HEK293 (cell line): ENCODE results near the gene CELF4.

Experiments
- CTCF ChIA-PET: fragments of 350-600 bp; formaldehyde crosslinking; extraction: SDS; loops from one replicate; lab custom pipeline; 2021; ENCODE audit warnings: antibody characterized with exemption; lab: Yijun Ruan, JAX
- POLR2A ChIA-PET: fragments of 300-600 bp; formaldehyde crosslinking; extraction: SDS; loops from one replicate; lab custom pipeline; 2020; ENCODE audit warnings: antibody characterized with exemption, inconsistent platforms; lab: Yijun Ruan, JAX
- H3K27ac ChIP-seq: fragments of 200-500 bp; sonication (Bioruptor generic); 2 replicates; pipeline ENCODE4 v1.5.1; 2014; ENCODE audit warnings: low read depth, low read length, control low read depth, inconsistent platforms; ENCODE audit errors: extremely low read depth
- H3K36me3 ChIP-seq, 2 experiments: fragments of 200-500 bp in 1 of 2; sonication (Bioruptor generic) in 1 of 2; 1 replicate in 1 of 2; 2 replicates in 1 of 2; pipeline ENCODE4 v1.5.1; 2014 to 2017; ENCODE audit warnings: inconsistent platforms in 2 of 2, low read length in 2 of 2; ENCODE audit not compliant: control insufficient read depth in 2 of 2, insufficient read depth in 1 of 2
- H3K4me1 ChIP-seq: fragments of 200-500 bp; sonication (Bioruptor generic); 2 replicates; pipeline ENCODE4 v1.5.1; 2014; ENCODE audit warnings: mild to moderate bottlenecking, low read length, inconsistent platforms; ENCODE audit not compliant: control insufficient read depth, insufficient read depth
- H3K4me3 ChIP-seq: 2 replicates; pipeline ENCODE4 v1.5.1; 2011; ENCODE audit warnings: low read depth, mild to moderate bottlenecking, control low read depth, low read length, moderate library complexity
- H3K9me3 ChIP-seq: fragments of 200-500 bp; sonication (Bioruptor generic); 2 replicates; pipeline ENCODE4 v1.5.1; 2014; ENCODE audit warnings: low read depth, low read length, inconsistent platforms; ENCODE audit not compliant: control insufficient read depth, insufficient read depth
- BCL11B ChIP-seq: fragments of 450-650 bp; formaldehyde crosslinking; IDR thresholded peaks from 2 replicates; pipeline ENCODE4 v1.5.1; 2016; ENCODE audit warnings: low read depth, missing biosample characterization, missing genetic modification characterization
- HOXA7 ChIP-seq: sonication (generic); formaldehyde crosslinking; IDR thresholded peaks from 2 replicates; pipeline ENCODE4 v1.8.1; 2022; ENCODE audit warnings: missing genetic modification reagents, borderline replicate concordance
- SCRT2 ChIP-seq: fragments of 450-650 bp; formaldehyde crosslinking; IDR thresholded peaks from 2 replicates; pipeline ENCODE4 v1.5.1; 2016; ENCODE audit warnings: missing biosample characterization, missing genetic modification characterization
- SETDB1 ChIP-seq: IDR thresholded peaks from one replicate; pipeline ENCODE4 v1.6.1; 2017; ENCODE audit warnings: mild to moderate bottlenecking, low read length, moderate library complexity, mixed read lengths; ENCODE audit not compliant: insufficient read length
- WT1 ChIP-seq: fragments of 450-650 bp; formaldehyde crosslinking; IDR thresholded peaks from 2 replicates; pipeline ENCODE4 v1.5.1; 2016; ENCODE audit warnings: missing biosample characterization, missing genetic modification characterization
- ZBTB48 ChIP-seq: fragments of 450-650 bp; formaldehyde crosslinking; IDR thresholded peaks from 2 replicates; pipeline ENCODE4 v1.5.1; 2016; ENCODE audit warnings: missing biosample characterization, missing genetic modification characterization
- ZFP3 ChIP-seq: fragments of 450-650 bp; formaldehyde crosslinking; IDR thresholded peaks from 2 replicates; pipeline ENCODE4 v1.5.1; 2016; ENCODE audit warnings: low read depth, missing biosample characterization, missing genetic modification characterization
- ZNF175 ChIP-seq: fragments of 450-650 bp; formaldehyde crosslinking; IDR thresholded peaks from 2 replicates; pipeline ENCODE4 v1.5.1; 2016; ENCODE audit warnings: missing biosample characterization, missing genetic modification characterization
- ZNF2 ChIP-seq: fragments of 450-650 bp; formaldehyde crosslinking; IDR thresholded peaks from 2 replicates; pipeline ENCODE4 v1.5.1; 2016; ENCODE audit warnings: missing biosample characterization, missing genetic modification characterization
- ZNF324 ChIP-seq: fragments of 450-650 bp; formaldehyde crosslinking; IDR thresholded peaks from 2 replicates; pipeline ENCODE4 v1.5.1; 2016; ENCODE audit warnings: missing biosample characterization, missing genetic modification characterization
- ZNF423 ChIP-seq: fragments of 450-650 bp; formaldehyde crosslinking; IDR thresholded peaks from 2 replicates; pipeline ENCODE4 v1.5.1; 2016; ENCODE audit warnings: missing biosample characterization, missing genetic modification characterization
- ZNF501 ChIP-seq: fragments of 450-650 bp; formaldehyde crosslinking; IDR thresholded peaks from 2 replicates; pipeline ENCODE4 v1.5.1; 2016; ENCODE audit warnings: missing biosample characterization, missing genetic modification characterization
- ZNF558 ChIP-seq: fragments of 450-650 bp; formaldehyde crosslinking; IDR thresholded peaks from 2 replicates; pipeline ENCODE4 v1.5.1; 2016; ENCODE audit warnings: missing biosample characterization, missing genetic modification characterization
- ZNF629 ChIP-seq: fragments of 450-650 bp; formaldehyde crosslinking; IDR thresholded peaks from 2 replicates; pipeline ENCODE4 v1.5.1; 2017; ENCODE audit warnings: missing biosample characterization, missing genetic modification characterization
- ZNF660 ChIP-seq: fragments of 450-650 bp; IDR thresholded peaks from 2 replicates; pipeline ENCODE4 v1.5.1; 2018; ENCODE audit warnings: missing biosample characterization, mild to moderate bottlenecking, missing genetic modification characterization
- ZNF701 ChIP-seq: fragments of 450-650 bp; formaldehyde crosslinking; IDR thresholded peaks from 2 replicates; pipeline ENCODE4 v1.5.1; 2016; ENCODE audit warnings: missing biosample characterization, missing genetic modification characterization
- ZNF707 ChIP-seq: fragments of 450-650 bp; formaldehyde crosslinking; IDR thresholded peaks from 2 replicates; pipeline ENCODE4 v1.5.1; 2016; ENCODE audit warnings: missing biosample characterization, missing genetic modification characterization
- ZNF776 ChIP-seq: fragments of 450-650 bp; formaldehyde crosslinking; IDR thresholded peaks from 2 replicates; pipeline ENCODE4 v1.5.0; 2017; ENCODE audit warnings: missing biosample characterization, missing genetic modification characterization, borderline replicate concordance
- TF ChIP-seq, protein P1 (sequence below): fragments of 450-650 bp; formaldehyde crosslinking; optimal IDR thresholded peaks from 2 replicates; pipeline ENCODE3; 2016; ENCODE audit warnings: missing biosample characterization, mild to moderate bottlenecking, missing genetic modification characterization
- TF ChIP-seq, protein P2 (sequence below): fragments of 450-650 bp; formaldehyde crosslinking; IDR thresholded peaks from 2 replicates; pipeline ENCODE4 v1.5.1; 2016; ENCODE audit warnings: missing biosample characterization, missing genetic modification characterization
- TF ChIP-seq, protein P3 (sequence below): fragments of 450-650 bp; formaldehyde crosslinking; IDR thresholded peaks from 2 replicates; pipeline ENCODE4; 2016; ENCODE audit warnings: missing biosample characterization, missing genetic modification characterization
- TF ChIP-seq, protein P4 (sequence below): IDR thresholded peaks from 2 replicates; pipeline ENCODE4 v1.6.1; 2011; ENCODE audit warnings: mild to moderate bottlenecking, low read depth, low read length, borderline replicate concordance
- TF ChIP-seq, protein P5 (sequence below): fragments of 450-650 bp; formaldehyde crosslinking; conservative IDR thresholded peaks from 2 replicates; pipeline ENCODE4 v1.5.1; 2016; ENCODE audit warnings: low read depth, missing biosample characterization, missing genetic modification characterization
- TF ChIP-seq, protein P6 (sequence below): fragments of 450-650 bp; formaldehyde crosslinking; IDR thresholded peaks from 2 replicates; pipeline ENCODE4 v1.5.1; 2017; ENCODE audit warnings: missing biosample characterization, missing genetic modification characterization

The CELF4 gene

DNA sequence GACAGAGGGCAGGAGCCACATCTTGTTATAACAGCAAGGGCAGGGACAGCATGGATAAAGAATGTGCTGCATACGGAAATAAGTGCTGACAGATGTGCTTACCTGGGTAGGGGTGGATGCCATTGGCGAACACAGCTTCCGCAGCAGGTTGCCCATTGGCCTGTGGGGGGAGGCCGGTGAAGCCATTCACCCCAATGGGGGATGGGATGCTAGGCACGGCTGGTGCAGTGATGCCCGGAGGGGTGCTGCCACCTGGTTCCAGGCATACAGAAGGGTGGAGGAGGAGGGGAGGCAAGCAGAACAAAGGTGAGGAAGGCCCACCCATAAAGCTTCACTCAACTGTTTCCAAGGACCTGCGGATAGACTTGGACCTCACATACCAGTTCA lies 294.9 kb downstream of the CELF4 start (continued):
- TF ChIP-seq ZNF423 (tag by site-specific recombination) (no peak), ZNF558 (tag by site-specific recombination) (no peak), ZNF175 (tag by site-specific recombination) (no peak)

DNA sequence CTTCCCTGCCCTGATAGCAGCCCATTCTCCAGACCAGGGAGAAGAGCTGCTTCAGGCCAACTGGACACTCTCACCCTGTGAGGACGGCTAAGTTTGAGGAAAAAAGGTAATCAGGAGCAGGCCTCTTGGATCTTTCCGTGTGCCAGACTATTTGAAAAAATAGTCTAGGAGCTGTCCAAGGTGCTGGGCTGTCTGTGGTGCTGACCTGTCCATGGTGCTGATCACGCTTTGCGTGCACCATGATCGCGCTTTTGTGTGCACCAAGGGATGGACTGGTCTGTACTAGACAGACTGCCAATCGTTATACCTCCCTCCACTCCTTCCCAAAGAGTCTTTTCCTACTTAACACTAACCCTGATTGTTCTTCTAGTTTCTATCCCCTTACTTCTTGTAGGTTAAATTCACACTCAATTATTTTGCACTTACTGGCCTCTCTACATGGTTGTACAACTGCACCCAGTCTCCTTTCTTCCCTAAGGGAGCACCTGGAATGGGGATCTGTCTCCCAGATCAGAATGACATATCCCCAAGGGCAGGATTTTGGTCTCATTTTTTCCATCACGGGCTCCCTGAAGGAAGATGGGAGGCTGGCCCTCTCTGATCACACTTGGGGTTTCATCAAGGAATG lies 295.4 kb downstream of the CELF4 start:
- H3K4me1 ChIP-seq, result no peaks in the 10 kb centered on the region
- H3K4me3 ChIP-seq, result no peak overlapping the region
- no peaks in the 10 kb centered on the region for H3K9me3 ChIP-seq
- POLR2A ChIA-PET, result no interaction called here
- CTCF ChIA-PET, result no interaction called here
- no peak overlapping the region for H3K27ac ChIP-seq
- H3K36me3 ChIP-seq, result no peaks in the 10 kb centered on the region
- no peak for TF ChIP-seq ZNF701 (tag by site-specific recombination)
- peak; percentile 54; the same call in 1 of the 2 replicates for TF ChIP-seq ZNF501 (tag by site-specific recombination)
- TF ChIP-seq, protein P1, sequence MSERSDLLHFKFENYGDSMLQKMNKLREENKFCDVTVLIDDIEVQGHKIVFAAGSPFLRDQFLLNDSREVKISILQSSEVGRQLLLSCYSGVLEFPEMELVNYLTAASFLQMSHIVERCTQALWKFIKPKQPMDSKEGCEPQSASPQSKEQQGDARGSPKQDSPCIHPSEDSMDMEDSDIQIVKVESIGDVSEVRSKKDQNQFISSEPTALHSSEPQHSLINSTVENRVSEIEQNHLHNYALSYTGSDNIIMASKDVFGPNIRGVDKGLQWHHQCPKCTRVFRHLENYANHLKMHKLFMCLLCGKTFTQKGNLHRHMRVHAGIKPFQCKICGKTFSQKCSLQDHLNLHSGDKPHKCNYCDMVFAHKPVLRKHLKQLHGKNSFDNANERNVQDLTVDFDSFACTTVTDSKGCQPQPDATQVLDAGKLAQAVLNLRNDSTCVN (tag by site-specific recombination), result peak; percentile 16
- no peak for TF ChIP-seq ZFP3 (tag by site-specific recombination)
- TF ChIP-seq, protein P2, sequence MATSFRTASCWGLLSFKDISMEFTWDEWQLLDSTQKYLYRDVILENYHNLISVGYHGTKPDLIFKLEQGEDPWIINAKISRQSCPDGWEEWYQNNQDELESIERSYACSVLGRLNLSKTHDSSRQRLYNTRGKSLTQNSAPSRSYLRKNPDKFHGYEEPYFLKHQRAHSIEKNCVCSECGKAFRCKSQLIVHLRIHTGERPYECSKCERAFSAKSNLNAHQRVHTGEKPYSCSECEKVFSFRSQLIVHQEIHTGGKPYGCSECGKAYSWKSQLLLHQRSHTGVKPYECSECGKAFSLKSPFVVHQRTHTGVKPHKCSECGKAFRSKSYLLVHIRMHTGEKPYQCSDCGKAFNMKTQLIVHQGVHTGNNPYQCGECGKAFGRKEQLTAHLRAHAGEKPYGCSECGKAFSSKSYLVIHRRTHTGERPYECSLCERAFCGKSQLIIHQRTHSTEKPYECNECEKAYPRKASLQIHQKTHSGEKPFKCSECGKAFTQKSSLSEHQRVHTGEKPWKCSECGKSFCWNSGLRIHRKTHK (tag by site-specific recombination), result no peak
- no peak for TF ChIP-seq SETDB1
- TF ChIP-seq, protein P3, sequence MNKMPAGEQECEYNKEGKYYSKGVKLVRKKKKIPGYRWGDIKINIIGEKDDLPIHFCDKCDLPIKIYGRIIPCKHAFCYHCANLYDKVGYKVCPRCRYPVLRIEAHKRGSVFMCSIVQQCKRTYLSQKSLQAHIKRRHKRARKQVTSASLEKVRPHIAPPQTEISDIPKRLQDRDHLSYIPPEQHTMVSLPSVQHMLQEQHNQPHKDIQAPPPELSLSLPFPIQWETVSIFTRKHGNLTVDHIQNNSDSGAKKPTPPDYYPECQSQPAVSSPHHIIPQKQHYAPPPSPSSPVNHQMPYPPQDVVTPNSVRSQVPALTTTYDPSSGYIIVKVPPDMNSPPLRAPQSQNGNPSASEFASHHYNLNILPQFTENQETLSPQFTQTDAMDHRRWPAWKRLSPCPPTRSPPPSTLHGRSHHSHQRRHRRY, result no peak
- no peak for TF ChIP-seq ZNF324
- TF ChIP-seq ZBTB48 (tag by site-specific recombination), result no peak
- TF ChIP-seq, protein P4, sequence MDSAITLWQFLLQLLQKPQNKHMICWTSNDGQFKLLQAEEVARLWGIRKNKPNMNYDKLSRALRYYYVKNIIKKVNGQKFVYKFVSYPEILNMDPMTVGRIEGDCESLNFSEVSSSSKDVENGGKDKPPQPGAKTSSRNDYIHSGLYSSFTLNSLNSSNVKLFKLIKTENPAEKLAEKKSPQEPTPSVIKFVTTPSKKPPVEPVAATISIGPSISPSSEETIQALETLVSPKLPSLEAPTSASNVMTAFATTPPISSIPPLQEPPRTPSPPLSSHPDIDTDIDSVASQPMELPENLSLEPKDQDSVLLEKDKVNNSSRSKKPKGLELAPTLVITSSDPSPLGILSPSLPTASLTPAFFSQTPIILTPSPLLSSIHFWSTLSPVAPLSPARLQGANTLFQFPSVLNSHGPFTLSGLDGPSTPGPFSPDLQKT, result no peak
- TF ChIP-seq ZNF776 (tag by site-specific recombination), result no peak
- TF ChIP-seq, protein P5, sequence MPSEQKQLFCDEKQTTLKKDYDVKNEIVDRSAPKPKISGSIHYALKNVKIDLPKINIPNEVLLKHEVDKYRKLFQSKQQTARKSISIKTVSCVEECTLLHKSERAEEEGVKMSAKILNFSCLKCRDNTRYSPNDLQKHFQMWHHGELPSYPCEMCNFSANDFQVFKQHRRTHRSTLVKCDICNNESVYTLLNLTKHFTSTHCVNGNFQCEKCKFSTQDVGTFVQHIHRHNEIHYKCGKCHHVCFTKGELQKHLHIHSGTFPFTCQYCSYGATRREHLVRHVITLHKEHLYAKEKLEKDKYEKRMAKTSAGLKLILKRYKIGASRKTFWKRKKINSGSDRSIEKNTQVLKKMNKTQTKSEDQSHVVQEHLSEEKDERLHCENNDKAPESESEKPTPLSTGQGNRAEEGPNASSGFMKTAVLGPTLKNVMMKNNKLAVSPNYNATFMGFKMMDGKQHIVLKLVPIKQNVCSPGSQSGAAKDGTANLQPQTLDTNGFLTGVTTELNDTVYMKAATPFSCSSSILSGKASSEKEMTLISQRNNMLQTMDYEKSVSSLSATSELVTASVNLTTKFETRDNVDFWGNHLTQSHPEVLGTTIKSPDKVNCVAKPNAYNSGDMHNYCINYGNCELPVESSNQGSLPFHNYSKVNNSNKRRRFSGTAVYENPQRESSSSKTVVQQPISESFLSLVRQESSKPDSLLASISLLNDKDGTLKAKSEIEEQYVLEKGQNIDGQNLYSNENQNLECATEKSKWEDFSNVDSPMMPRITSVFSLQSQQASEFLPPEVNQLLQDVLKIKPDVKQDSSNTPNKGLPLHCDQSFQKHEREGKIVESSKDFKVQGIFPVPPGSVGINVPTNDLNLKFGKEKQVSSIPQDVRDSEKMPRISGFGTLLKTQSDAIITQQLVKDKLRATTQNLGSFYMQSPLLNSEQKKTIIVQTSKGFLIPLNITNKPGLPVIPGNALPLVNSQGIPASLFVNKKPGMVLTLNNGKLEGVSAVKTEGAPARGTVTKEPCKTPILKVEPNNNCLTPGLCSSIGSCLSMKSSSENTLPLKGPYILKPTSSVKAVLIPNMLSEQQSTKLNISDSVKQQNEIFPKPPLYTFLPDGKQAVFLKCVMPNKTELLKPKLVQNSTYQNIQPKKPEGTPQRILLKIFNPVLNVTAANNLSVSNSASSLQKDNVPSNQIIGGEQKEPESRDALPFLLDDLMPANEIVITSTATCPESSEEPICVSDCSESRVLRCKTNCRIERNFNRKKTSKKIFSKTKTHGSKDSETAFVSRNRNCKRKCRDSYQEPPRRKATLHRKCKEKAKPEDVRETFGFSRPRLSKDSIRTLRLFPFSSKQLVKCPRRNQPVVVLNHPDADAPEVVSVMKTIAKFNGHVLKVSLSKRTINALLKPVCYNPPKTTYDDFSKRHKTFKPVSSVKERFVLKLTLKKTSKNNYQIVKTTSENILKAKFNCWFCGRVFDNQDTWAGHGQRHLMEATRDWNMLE (tag by site-specific recombination), result no peak
- TF ChIP-seq ZNF629 (tag by site-specific recombination), result no peak
- TF ChIP-seq ZNF660 (tag by site-specific recombination), result no peak
- TF ChIP-seq SCRT2 (tag by site-specific recombination), result no peak
- TF ChIP-seq, protein P6, sequence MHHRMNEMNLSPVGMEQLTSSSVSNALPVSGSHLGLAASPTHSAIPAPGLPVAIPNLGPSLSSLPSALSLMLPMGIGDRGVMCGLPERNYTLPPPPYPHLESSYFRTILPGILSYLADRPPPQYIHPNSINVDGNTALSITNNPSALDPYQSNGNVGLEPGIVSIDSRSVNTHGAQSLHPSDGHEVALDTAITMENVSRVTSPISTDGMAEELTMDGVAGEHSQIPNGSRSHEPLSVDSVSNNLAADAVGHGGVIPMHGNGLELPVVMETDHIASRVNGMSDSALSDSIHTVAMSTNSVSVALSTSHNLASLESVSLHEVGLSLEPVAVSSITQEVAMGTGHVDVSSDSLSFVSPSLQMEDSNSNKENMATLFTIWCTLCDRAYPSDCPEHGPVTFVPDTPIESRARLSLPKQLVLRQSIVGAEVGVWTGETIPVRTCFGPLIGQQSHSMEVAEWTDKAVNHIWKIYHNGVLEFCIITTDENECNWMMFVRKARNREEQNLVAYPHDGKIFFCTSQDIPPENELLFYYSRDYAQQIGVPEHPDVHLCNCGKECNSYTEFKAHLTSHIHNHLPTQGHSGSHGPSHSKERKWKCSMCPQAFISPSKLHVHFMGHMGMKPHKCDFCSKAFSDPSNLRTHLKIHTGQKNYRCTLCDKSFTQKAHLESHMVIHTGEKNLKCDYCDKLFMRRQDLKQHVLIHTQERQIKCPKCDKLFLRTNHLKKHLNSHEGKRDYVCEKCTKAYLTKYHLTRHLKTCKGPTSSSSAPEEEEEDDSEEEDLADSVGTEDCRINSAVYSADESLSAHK (tag by site-specific recombination), result no peak
- TF ChIP-seq ZNF2 (tag by site-specific recombination), result no peak
- TF ChIP-seq HOXA7 (CRISPR knock-in tag), result peak; percentile 99
- TF ChIP-seq BCL11B (tag by site-specific recombination), result no peak
- TF ChIP-seq WT1 (tag by site-specific recombination), result no peak
- no peak for TF ChIP-seq ZNF707
